ENCODE measurements around the gene VPS45. TPM values are rescaled to one million over a fixed set of nuclear protein-coding genes. Genes with fewer than 3 reads are reported as not detected.

VPS45 gene
- total RNA-seq, 1 experiment from 2014 or later = 28.2 TPM

DNA sequence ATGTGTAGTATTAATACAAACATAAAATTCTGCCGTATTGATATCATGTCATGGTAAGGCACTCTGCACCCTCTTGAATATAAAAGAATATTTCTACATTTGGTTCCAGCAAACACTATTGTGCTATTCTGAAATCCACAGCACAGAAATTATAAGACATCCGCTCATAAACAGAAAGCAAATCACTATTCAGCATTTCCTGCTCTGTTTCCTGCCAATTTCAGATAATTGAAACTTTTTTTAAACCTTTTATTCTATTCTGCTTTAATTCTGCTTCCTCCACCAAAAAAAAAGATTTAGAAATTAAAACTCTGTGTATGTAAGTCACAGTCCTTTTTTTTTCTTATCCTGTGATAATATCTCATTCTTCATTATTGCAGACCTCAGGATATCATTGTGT lies 42.5 kb downstream of the VPS45 start (continued):
- TF ChIP-seq, protein P1, sequence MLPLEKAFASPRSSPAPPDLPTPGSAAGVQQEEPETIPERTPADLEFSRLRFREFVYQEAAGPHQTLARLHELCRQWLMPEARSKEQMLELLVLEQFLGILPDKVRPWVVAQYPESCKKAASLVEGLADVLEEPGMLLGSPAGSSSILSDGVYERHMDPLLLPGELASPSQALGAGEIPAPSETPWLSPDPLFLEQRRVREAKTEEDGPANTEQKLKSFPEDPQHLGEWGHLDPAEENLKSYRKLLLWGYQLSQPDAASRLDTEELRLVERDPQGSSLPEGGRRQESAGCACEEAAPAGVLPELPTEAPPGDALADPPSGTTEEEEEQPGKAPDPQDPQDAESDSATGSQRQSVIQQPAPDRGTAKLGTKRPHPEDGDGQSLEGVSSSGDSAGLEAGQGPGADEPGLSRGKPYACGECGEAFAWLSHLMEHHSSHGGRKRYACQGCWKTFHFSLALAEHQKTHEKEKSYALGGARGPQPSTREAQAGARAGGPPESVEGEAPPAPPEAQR (CRISPR knock-in tag; IDR thresholded peaks at IDR 0.05) = no peak

DNA sequence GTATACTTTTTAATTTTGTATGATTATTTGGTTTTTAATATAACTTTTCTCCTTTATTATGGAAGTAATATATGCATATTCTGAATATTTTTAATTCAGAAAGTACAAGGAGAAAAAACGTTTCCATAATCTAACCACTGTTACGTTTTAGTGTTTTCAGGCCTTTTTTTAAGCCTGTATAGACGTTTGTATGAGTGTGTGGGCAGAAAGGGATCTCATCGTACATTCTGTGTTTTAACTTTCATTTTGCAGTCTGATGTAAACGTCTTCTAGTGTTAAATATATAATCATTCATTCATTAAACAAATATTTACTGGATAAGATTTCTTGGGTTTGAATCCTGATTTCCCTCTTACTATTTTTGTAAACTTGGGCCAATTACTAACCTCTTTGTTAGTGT lies 44.1 kb downstream of the VPS45 start:
- Mint-ChIP-seq H3K27ac (no peak overlapping the region), H3K9me3 (peaks cover 14% of the 10 kb centered on the region), H3K4me1 (peaks cover 3% of the 10 kb centered on the region; the same call in 1 of the 2 replicates), H3K36me3 (peaks cover 26% of the 10 kb centered on the region), H3K27me3 (ENCODE audit: low read depth) (peaks cover 3% of the 10 kb centered on the region; the same call in 1 of the 2 replicates), H3K4me3 (no peak overlapping the region)
- ATAC-seq (no peak), DNase-seq (ENCODE audit: low spot score) (no peak)
- ChIA-PET POLR2A (interaction anchor here (0.7 kb wide), 1 partner anchor 44 kb away, joined by 3 read pairs; the partner anchor contains the start of gene VPS45), CTCF (interaction anchor here (0.6 kb wide), 1 partner anchor 68 kb away, joined by 3 read pairs; no protein-coding TSS in a partner anchor)
- no peak for TF ChIP-seq NFE2L1 (CRISPR knock-in tag; IDR thresholded peaks at IDR 0.05)
- TF ChIP-seq ZNF219 (CRISPR knock-in tag; IDR thresholded peaks at IDR 0.05; ENCODE audit: borderline replicate concordance) = no peak

DNA sequence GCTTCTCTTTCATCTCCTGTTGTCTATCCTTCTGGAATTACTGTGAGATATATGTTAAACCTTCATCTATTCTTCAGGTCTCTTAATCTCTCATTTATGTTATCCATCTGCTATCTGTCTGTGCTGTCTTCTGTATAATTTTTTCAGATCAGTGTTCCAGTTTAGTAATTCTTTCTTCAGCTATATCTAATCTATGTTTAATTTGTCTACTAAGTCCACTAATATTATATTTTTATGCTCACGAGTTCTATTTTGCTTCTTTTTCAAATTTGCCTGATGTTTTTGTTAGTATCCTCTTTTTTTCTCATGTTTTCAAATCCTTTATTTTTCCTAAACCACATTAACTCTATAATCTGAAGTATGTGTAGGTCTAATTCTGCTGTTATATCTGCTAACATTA lies 47.5 kb downstream of the VPS45 start:
- H3K4me1 Mint-ChIP-seq = no peaks in the 10 kb centered on the region
- no peak for ATAC-seq
- no peak overlapping the region for H3K27ac Mint-ChIP-seq
- peaks cover 26% of the 10 kb centered on the region for H3K36me3 Mint-ChIP-seq
- CTCF ChIA-PET = no interaction called here
- TF ChIP-seq GTF2I (CRISPR knock-in tag; conservative IDR thresholded peaks at IDR 0.05) = 0 out of 2 replicates have a peak, but pooled peaks have one; percentile 28
- TF ChIP-seq, protein P2, sequence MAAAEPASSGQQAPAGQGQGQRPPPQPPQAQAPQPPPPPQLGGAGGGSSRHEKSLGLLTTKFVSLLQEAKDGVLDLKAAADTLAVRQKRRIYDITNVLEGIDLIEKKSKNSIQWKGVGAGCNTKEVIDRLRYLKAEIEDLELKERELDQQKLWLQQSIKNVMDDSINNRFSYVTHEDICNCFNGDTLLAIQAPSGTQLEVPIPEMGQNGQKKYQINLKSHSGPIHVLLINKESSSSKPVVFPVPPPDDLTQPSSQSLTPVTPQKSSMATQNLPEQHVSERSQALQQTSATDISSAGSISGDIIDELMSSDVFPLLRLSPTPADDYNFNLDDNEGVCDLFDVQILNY (CRISPR knock-in tag; IDR thresholded peaks at IDR 0.05) = no peak
- POLR2A ChIA-PET = interaction anchor here (0.6 kb wide), 1 partner anchor 126 kb away, joined by 5 read pairs; no protein-coding TSS in a partner anchor
- H3K27me3 Mint-ChIP-seq (ENCODE audit: low read depth) = peaks cover 3% of the 10 kb centered on the region; the same call in 1 of the 2 replicates
- no peak overlapping the region for H3K4me3 Mint-ChIP-seq
- DNase-seq (ENCODE audit: low spot score) = no peak
- peaks cover 14% of the 10 kb centered on the region for H3K9me3 Mint-ChIP-seq

DNA sequence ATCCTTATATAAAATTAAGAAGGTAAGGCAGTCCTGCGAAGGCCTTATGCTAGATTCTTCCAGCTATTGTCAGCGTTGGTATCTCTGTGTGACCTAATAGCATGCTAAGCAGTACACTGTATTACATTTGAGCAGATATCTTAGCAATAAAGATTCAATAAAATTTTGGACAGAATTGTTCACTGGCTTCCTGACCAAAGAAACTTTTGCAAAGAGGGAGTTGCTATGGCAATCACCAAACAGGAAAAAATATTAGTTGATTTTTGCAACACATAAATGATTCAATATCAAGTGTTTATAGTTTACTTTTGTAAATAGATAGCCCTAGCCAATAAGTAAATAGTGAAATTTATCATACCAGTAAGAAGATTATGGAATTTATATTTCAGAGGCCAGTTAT lies 51.1 kb downstream of the VPS45 start:
- ChIA-PET POLR2A (no interaction called here), CTCF (no interaction called here)
- Mint-ChIP-seq H3K36me3 (peaks cover 21% of the 10 kb centered on the region), H3K4me3 (no peak overlapping the region), H3K27ac (no peak overlapping the region), H3K4me1 (no peaks in the 10 kb centered on the region), H3K27me3 (ENCODE audit: low read depth) (peaks cover 3% of the 10 kb centered on the region; the same call in 1 of the 2 replicates), H3K9me3 (peaks cover 16% of the 10 kb centered on the region)
- DNase-seq (ENCODE audit: low spot score) (no peak), ATAC-seq (no peak)
- TF ChIP-seq, protein P3, sequence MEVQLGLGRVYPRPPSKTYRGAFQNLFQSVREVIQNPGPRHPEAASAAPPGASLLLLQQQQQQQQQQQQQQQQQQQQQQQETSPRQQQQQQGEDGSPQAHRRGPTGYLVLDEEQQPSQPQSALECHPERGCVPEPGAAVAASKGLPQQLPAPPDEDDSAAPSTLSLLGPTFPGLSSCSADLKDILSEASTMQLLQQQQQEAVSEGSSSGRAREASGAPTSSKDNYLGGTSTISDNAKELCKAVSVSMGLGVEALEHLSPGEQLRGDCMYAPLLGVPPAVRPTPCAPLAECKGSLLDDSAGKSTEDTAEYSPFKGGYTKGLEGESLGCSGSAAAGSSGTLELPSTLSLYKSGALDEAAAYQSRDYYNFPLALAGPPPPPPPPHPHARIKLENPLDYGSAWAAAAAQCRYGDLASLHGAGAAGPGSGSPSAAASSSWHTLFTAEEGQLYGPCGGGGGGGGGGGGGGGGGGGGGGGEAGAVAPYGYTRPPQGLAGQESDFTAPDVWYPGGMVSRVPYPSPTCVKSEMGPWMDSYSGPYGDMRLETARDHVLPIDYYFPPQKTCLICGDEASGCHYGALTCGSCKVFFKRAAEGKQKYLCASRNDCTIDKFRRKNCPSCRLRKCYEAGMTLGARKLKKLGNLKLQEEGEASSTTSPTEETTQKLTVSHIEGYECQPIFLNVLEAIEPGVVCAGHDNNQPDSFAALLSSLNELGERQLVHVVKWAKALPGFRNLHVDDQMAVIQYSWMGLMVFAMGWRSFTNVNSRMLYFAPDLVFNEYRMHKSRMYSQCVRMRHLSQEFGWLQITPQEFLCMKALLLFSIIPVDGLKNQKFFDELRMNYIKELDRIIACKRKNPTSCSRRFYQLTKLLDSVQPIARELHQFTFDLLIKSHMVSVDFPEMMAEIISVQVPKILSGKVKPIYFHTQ (CRISPR knock-in tag; IDR thresholded peaks at IDR 0.05) = no peak
- no peak for TF ChIP-seq ZNF396 (CRISPR knock-in tag; IDR thresholded peaks at IDR 0.05; ENCODE audit: borderline replicate concordance)
- TF ChIP-seq, protein P4, sequence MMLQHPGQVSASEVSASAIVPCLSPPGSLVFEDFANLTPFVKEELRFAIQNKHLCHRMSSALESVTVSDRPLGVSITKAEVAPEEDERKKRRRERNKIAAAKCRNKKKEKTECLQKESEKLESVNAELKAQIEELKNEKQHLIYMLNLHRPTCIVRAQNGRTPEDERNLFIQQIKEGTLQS (CRISPR knock-in tag; conservative IDR thresholded peaks at IDR 0.05) = no peak
- TF ChIP-seq NFE2L1 (CRISPR knock-in tag; IDR thresholded peaks at IDR 0.05) = no peak
- no peak for TF ChIP-seq TEAD1 (CRISPR knock-in tag; IDR thresholded peaks at IDR 0.05)
- TF ChIP-seq RELA (CRISPR knock-in tag; IDR thresholded peaks at IDR 0.05; ENCODE audit: borderline replicate concordance) = no peak
- TF ChIP-seq SMAD3 (CRISPR knock-in tag; IDR thresholded peaks at IDR 0.05; ENCODE audit: borderline replicate concordance) = no peak
- TF ChIP-seq, protein P5, sequence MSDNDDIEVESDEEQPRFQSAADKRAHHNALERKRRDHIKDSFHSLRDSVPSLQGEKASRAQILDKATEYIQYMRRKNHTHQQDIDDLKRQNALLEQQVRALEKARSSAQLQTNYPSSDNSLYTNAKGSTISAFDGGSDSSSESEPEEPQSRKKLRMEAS (CRISPR knock-in tag; IDR thresholded peaks at IDR 0.05) = no peak
- TF ChIP-seq NFYB (CRISPR knock-in tag; conservative IDR thresholded peaks at IDR 0.05; ENCODE audit: low read depth) = no peak
- TF ChIP-seq, protein P6, sequence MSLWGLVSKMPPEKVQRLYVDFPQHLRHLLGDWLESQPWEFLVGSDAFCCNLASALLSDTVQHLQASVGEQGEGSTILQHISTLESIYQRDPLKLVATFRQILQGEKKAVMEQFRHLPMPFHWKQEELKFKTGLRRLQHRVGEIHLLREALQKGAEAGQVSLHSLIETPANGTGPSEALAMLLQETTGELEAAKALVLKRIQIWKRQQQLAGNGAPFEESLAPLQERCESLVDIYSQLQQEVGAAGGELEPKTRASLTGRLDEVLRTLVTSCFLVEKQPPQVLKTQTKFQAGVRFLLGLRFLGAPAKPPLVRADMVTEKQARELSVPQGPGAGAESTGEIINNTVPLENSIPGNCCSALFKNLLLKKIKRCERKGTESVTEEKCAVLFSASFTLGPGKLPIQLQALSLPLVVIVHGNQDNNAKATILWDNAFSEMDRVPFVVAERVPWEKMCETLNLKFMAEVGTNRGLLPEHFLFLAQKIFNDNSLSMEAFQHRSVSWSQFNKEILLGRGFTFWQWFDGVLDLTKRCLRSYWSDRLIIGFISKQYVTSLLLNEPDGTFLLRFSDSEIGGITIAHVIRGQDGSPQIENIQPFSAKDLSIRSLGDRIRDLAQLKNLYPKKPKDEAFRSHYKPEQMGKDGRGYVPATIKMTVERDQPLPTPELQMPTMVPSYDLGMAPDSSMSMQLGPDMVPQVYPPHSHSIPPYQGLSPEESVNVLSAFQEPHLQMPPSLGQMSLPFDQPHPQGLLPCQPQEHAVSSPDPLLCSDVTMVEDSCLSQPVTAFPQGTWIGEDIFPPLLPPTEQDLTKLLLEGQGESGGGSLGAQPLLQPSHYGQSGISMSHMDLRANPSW (CRISPR knock-in tag; conservative IDR thresholded peaks at IDR 0.05; ENCODE audit: low read depth) = no peak
- TF ChIP-seq, protein P7, sequence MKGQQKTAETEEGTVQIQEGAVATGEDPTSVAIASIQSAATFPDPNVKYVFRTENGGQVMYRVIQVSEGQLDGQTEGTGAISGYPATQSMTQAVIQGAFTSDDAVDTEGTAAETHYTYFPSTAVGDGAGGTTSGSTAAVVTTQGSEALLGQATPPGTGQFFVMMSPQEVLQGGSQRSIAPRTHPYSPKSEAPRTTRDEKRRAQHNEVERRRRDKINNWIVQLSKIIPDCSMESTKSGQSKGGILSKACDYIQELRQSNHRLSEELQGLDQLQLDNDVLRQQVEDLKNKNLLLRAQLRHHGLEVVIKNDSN (CRISPR knock-in tag; IDR thresholded peaks at IDR 0.05) = no peak
- TF ChIP-seq NR1H2 (CRISPR knock-in tag; IDR thresholded peaks at IDR 0.05) = no peak
- no peak for TF ChIP-seq RORB (CRISPR knock-in tag; IDR thresholded peaks at IDR 0.05)
- TF ChIP-seq, protein P8, sequence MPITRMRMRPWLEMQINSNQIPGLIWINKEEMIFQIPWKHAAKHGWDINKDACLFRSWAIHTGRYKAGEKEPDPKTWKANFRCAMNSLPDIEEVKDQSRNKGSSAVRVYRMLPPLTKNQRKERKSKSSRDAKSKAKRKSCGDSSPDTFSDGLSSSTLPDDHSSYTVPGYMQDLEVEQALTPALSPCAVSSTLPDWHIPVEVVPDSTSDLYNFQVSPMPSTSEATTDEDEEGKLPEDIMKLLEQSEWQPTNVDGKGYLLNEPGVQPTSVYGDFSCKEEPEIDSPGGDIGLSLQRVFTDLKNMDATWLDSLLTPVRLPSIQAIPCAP (CRISPR knock-in tag; IDR thresholded peaks at IDR 0.05) = no peak
- TF ChIP-seq MYBL2 (CRISPR knock-in tag; IDR thresholded peaks at IDR 0.05) = no peak
- no peak for TF ChIP-seq KAT7 (CRISPR knock-in tag; IDR thresholded peaks at IDR 0.05; ENCODE audit: borderline replicate concordance)
- no peak for TF ChIP-seq ZNF263 (CRISPR knock-in tag; IDR thresholded peaks at IDR 0.05; ENCODE audit: low read depth)

Measured in WTC11 (cell line).